Measurements from ENCODE around the gene MT1HL1.
"Not testable (repeated sequence)": the region's sequence is repeated elsewhere in the genome, so short reads cannot be mapped to it uniquely, and the experiment has no call there.

DNA sequence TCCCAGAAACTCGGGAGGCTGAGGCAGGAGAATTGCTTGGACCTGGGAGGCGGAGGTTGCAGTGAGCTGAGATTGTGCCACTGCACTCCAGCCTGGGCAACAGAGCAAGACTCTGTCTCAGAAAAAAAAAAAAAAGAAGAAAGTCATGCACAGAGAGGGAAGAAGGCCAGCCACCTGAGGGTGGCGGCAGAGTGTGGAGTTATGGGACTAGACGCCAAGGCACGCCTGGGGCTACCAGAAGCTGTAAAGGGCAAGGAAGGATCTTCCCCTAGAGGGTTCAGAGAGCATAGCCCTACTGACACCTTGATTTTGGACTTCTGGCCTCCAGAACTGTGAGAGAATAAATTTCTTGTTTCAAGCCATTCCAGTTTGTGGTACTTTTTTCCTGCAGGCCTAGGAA is 30.2 kb downstream of the MT1HL1 start:
- not testable (repeated sequence) for TF ChIP-seq CTCF (conservative IDR thresholded peaks at IDR 0.05; ENCODE audit: low read depth, low read length); EZH2 (IDR thresholded peaks at IDR 0.05; ENCODE audit: low read length, unreplicated experiment)

All from PC-3 (cell line).